Mesenchymal stem cell (in vitro differentiated cells and primary cell): ENCODE results near the gene ZNF264.
A peak's percentile ranks its signal among the peaks of the same experiment; 100 is the strongest.

ENCODE experiments used
- DNase-seq: peaks from one replicate; pipeline ENCODE4 v3.0.0-alpha.2; 2013
- H2AFZ ChIP-seq: one replicate; pipeline ENCODE4 v1.6.1; 2013; ENCODE audit warnings: low read depth, mild to moderate bottlenecking, control low read depth, inconsistent platforms, low read length, moderate library complexity
- H2AK5ac ChIP-seq: 2 replicates; pipeline ENCODE4 v1.6.1; 2013; ENCODE audit warnings: low read length, moderate library complexity, mild to moderate bottlenecking, inconsistent platforms; ENCODE audit not compliant: severe bottlenecking
- H2BK120ac ChIP-seq: one replicate; pipeline ENCODE4 v1.6.1; 2013; ENCODE audit warnings: low read depth, mild to moderate bottlenecking, inconsistent platforms, low read length, moderate library complexity
- H2BK12ac ChIP-seq, 2 experiments: one replicate each; pipeline ENCODE4 v1.6.1; 2013; ENCODE audit warnings: inconsistent platforms in 2 of 2, low read length in 2 of 2, mild to moderate bottlenecking in 2 of 2, moderate library complexity in 2 of 2, control low read depth in 1 of 2
- H2BK15ac ChIP-seq: one replicate; pipeline ENCODE4 v1.6.1; 2013; ENCODE audit warnings: mild to moderate bottlenecking, low read depth, inconsistent platforms; ENCODE audit not compliant: poor library complexity, severe bottlenecking
- H2BK5ac ChIP-seq: 2 replicates; pipeline ENCODE4 v1.6.1; 2013; ENCODE audit warnings: low read depth, mild to moderate bottlenecking, low read length, control low read depth, inconsistent platforms; ENCODE audit not compliant: poor library complexity, severe bottlenecking
- H3K14ac ChIP-seq, 2 experiments: one replicate each; pipeline ENCODE4 v1.6.1; 2013; ENCODE audit warnings: inconsistent platforms in 2 of 2, low read length in 2 of 2, control low read depth in 1 of 2, mild to moderate bottlenecking in 1 of 2, moderate library complexity in 1 of 2
- H3K18ac ChIP-seq, 2 experiments: one replicate each; pipeline ENCODE4 v1.6.1; 2013; ENCODE audit warnings: inconsistent platforms in 2 of 2, low read length in 2 of 2, control low read depth in 1 of 2, low read depth in 1 of 2, mild to moderate bottlenecking in 1 of 2
- H3K23ac ChIP-seq, 2 experiments: one replicate each; pipeline ENCODE4 v1.6.1; 2013; ENCODE audit warnings: inconsistent platforms in 2 of 2, low read length in 2 of 2, mild to moderate bottlenecking in 2 of 2, moderate library complexity in 2 of 2, control low read depth in 1 of 2
- H3K27ac ChIP-seq: 2 replicates; pipeline ENCODE4 v1.5.1; 2013; ENCODE audit warnings: mild to moderate bottlenecking, moderate library complexity, low read length, control low read depth, inconsistent platforms; ENCODE audit not compliant: poor library complexity, severe bottlenecking
- H3K27me3 ChIP-seq, 2 experiments: 2 replicates each; pipeline versions ENCODE4 v1.6.1 to v1.7.0; 2013; ENCODE audit warnings: low read length in 2 of 2, mild to moderate bottlenecking in 2 of 2, moderate library complexity in 2 of 2, control low read depth in 1 of 2, inconsistent platforms in 1 of 2; ENCODE audit not compliant: control insufficient read depth in 1 of 2, insufficient read depth in 1 of 2
- H3K36me3 ChIP-seq, 2 experiments: 2 replicates each; pipeline versions ENCODE4 v1.6.1 to v1.7.0; 2013; ENCODE audit warnings: low read length in 2 of 2, control low read depth in 1 of 2, inconsistent platforms in 1 of 2, low read depth in 1 of 2, mild to moderate bottlenecking in 1 of 2; ENCODE audit not compliant: insufficient read depth in 2 of 2, control insufficient read depth in 1 of 2
- H3K4ac ChIP-seq, 2 experiments: one replicate each; pipeline ENCODE4 v1.6.1; 2013; ENCODE audit warnings: inconsistent platforms in 2 of 2, low read length in 2 of 2, mild to moderate bottlenecking in 2 of 2, moderate library complexity in 2 of 2, control low read depth in 1 of 2, low read depth in 1 of 2
- H3K4me1 ChIP-seq: 2 replicates; pipeline ENCODE4 v1.6.1; 2013; ENCODE audit warnings: low read depth, low read length, control low read depth; ENCODE audit not compliant: control insufficient read depth, insufficient read depth
- H3K4me2 ChIP-seq: 2 replicates; pipeline ENCODE4 v1.6.1; 2013; ENCODE audit warnings: low read length, mild to moderate bottlenecking, inconsistent platforms; ENCODE audit not compliant: poor library complexity, severe bottlenecking
- H3K4me3 ChIP-seq, 2 experiments: 2 replicates each; pipeline versions ENCODE4 v1.5.1 to v1.7.0; 2013; ENCODE audit warnings: low read length in 2 of 2, mild to moderate bottlenecking in 2 of 2, control low read depth in 1 of 2, low read depth in 1 of 2; ENCODE audit not compliant: insufficient read depth in 1 of 2
- H3K79me1 ChIP-seq: replicated peaks from 2 replicates; pipeline ENCODE4 v1.6.1; 2013; ENCODE audit warnings: mild to moderate bottlenecking, control low read depth, low read length, inconsistent platforms; ENCODE audit not compliant: poor library complexity, severe bottlenecking
- H3K9ac ChIP-seq: 2 replicates; pipeline ENCODE4 v1.7.0; 2013; ENCODE audit warnings: mild to moderate bottlenecking, low read length, moderate library complexity
- H3K9me3 ChIP-seq: 2 replicates; pipeline ENCODE4 v1.7.0; 2013; ENCODE audit warnings: mild to moderate bottlenecking, low read length; ENCODE audit not compliant: control insufficient read depth
- H4K8ac ChIP-seq: one replicate; pipeline ENCODE4 v1.6.1; 2013; ENCODE audit warnings: inconsistent platforms, mild to moderate bottlenecking, low read length, moderate library complexity
- H4K91ac ChIP-seq: one replicate; pipeline ENCODE4 v1.6.1; 2013; ENCODE audit warnings: mild to moderate bottlenecking, low read length, inconsistent platforms
- WGBS: methylation state at CpG from one replicate; pipeline ENCODE4 v1.1.7; 2013; ENCODE audit warnings: mixed read lengths; 5-methylcytosine and 5-hydroxymethylcytosine counted together

The ZNF264 gene

DNA sequence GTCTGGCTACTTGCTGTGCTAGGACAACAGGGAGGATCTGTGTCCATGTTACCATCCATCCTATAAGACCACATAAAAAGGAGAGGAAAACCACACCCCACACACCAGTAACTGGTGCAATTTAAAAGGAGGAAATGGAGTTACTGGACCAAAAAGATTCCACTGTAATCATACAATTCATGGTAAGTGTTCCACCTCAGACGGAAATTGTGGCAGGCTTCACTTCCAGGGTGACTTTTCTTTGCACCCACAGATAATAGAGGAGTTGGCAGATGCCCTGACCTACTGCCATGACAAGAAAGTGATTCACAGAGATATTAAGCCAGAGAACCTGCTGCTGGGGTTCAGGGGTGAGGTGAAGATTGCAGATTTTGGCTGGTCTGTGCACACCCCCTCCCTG, 41.9 kb downstream of the ZNF264 start:
- Histone ChIP-seq H3K4me2 (no peak overlapping the region), H3K4ac (no peak overlapping the region)
- WGBS = 88% methylated on average over 1 of the region's 1 CpG

DNA sequence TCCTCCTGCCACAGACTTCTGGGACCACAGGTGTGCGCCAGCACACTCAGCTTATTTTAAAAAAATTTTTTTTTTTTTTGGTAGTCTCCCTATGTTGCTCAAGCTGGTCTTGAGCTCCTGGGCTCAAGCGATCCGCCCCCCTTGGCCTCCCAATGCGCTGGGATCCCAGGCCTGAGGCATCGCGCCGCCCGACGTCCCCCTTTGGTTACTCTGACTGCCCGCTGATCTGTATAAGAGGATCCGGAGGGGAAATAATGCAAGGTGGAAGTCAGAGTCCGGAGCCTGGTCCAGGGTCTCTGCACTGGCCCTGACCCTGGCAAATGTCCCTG, 48.6 kb downstream of the ZNF264 start:
- peaks cover 18% of the 10 kb centered on the region for H3K79me1 ChIP-seq
- H4K91ac ChIP-seq = peak overlapping the region; percentile 87
- peaks cover 14 to 17% of the 10 kb centered on the region in 2 experiments for H3K36me3 ChIP-seq
- peak overlapping the region; percentile 72 for H3K4me2 ChIP-seq
- no peak overlapping the region for H2BK5ac ChIP-seq
- H3K14ac ChIP-seq = no peak overlapping the region
- H3K27me3 ChIP-seq = no peaks in the 10 kb centered on the region
- peak overlapping the region; percentile 100 for H3K9ac ChIP-seq
- peak overlapping the region; percentile 79 for H3K27ac ChIP-seq
- 28% methylated on average over 12 of the region's 12 CpGs for WGBS
- H3K18ac ChIP-seq = peak overlapping the region; percentile 79 to 86
- H2BK15ac ChIP-seq = no peak overlapping the region
- H2AFZ ChIP-seq = peak overlapping the region; percentile 98
- no peak overlapping the region for H2BK12ac ChIP-seq
- H3K9me3 ChIP-seq = no peaks in the 10 kb centered on the region
- H2AK5ac ChIP-seq = no peak overlapping the region
- peak overlapping the region; percentile 89 to 100 for H3K4me3 ChIP-seq
- peaks cover 9% of the 10 kb centered on the region for H3K4me1 ChIP-seq
- H2BK120ac ChIP-seq = no peak overlapping the region
- no peak overlapping the region for H3K23ac ChIP-seq
- H3K4ac ChIP-seq = peak overlapping the region; percentile 80 to 87
- peak overlapping the region; percentile 99 for H4K8ac ChIP-seq
- no peak for DNase-seq

More for the DNA sequence above, 41.9 kb downstream of the ZNF264 start:
- DNase-seq = no peak
- no peak overlapping the region for H2AFZ ChIP-seq
- H2BK5ac ChIP-seq = no peak overlapping the region
- no peak overlapping the region for H3K18ac ChIP-seq
- no peak overlapping the region for H3K9ac ChIP-seq
- no peak overlapping the region for H3K27ac ChIP-seq
- H3K23ac ChIP-seq = no peak overlapping the region
- H2BK15ac ChIP-seq = no peak overlapping the region
- H2AK5ac ChIP-seq = no peak overlapping the region
- no peaks in the 10 kb centered on the region for H3K4me1 ChIP-seq
- no peak overlapping the region for H4K91ac ChIP-seq
- no peak overlapping the region for H2BK12ac ChIP-seq
- H2BK120ac ChIP-seq = no peak overlapping the region
- no peaks in the 10 kb centered on the region for H3K9me3 ChIP-seq
- H3K36me3 ChIP-seq = peaks cover 0 to 6% of the 10 kb centered on the region in 2 experiments
- no peak overlapping the region for H3K14ac ChIP-seq
- H3K4me3 ChIP-seq = no peak overlapping the region
- no peaks in the 10 kb centered on the region for H3K79me1 ChIP-seq
- H3K27me3 ChIP-seq = no peaks in the 10 kb centered on the region
- no peak overlapping the region for H4K8ac ChIP-seq

- H3K4me3 ChIP-seq = peak within 1 kb of the TSS; percentile 89 to 100
- H3K23ac ChIP-seq = no peak within 1 kb of the TSS
- peaks cover 9% of the 10 kb centered on the region for H3K4me1 ChIP-seq
- peak within 1 kb of the TSS; percentile 86 to 93 for H3K18ac ChIP-seq
- peak within 1 kb of the TSS; percentile 39 for H2BK15ac ChIP-seq
- peak within 1 kb of the TSS; percentile 80 to 93 for H3K4ac ChIP-seq
- DNase-seq = peak; percentile 91
- H3K4me2 ChIP-seq = peak within 1 kb of the TSS; percentile 72
- H4K91ac ChIP-seq = peak within 1 kb of the TSS; percentile 87
- no peak within 1 kb of the TSS for H2BK12ac ChIP-seq
- peak within 1 kb of the TSS; percentile 79 for H3K27ac ChIP-seq
- H2BK120ac ChIP-seq = peak within 1 kb of the TSS; percentile 21
- WGBS = under 1% methylated on average over 60 of the region's 61 CpGs
- H2AFZ ChIP-seq = peak within 1 kb of the TSS; percentile 98
- no peaks in the 10 kb centered on the region for H3K27me3 ChIP-seq
- H4K8ac ChIP-seq = peak within 1 kb of the TSS; percentile 99
- H3K9me3 ChIP-seq = no peaks in the 10 kb centered on the region
- H3K14ac ChIP-seq = peak within 1 kb of the TSS in 1 of 2 experiments; percentile 76
- peaks cover 18 to 21% of the 10 kb centered on the region in 2 experiments for H3K36me3 ChIP-seq
- H3K9ac ChIP-seq = peak within 1 kb of the TSS; percentile 100
- H2AK5ac ChIP-seq = no peak within 1 kb of the TSS
- H2BK5ac ChIP-seq = peak within 1 kb of the TSS; percentile 20
- H3K79me1 ChIP-seq = peaks cover 21% of the 10 kb centered on the region
Observed at GRCh38 chr19:57240311-57241090, 49.2 kb downstream of the ZNF264 start, which contains the start of gene ZNF805. Gene ZNF805, plus strand, starts transcription at chr19:57240632. Its CDS starts 260 bp downstream, at chr19:57240892.

- Histone ChIP-seq H3K36me3 (peaks cover 22 to 27% of the 10 kb centered on the region in 2 experiments), H4K91ac (no peak overlapping the region), H2BK15ac (no peak overlapping the region), H3K27ac (no peak overlapping the region), H3K14ac (no peak overlapping the region), H3K27me3 (no peaks in the 10 kb centered on the region), H2AK5ac (no peak overlapping the region), H3K4me1 (peaks cover 9% of the 10 kb centered on the region), H3K4ac (peak overlapping the region; percentile 49 to 62), H3K18ac (no peak overlapping the region), H3K23ac (no peak overlapping the region), H2BK120ac (no peak overlapping the region), H2AFZ (no peak overlapping the region), H3K79me1 (peaks cover 26% of the 10 kb centered on the region), H2BK5ac (no peak overlapping the region), H3K4me2 (peak overlapping the region; percentile 64), H4K8ac (no peak overlapping the region), H2BK12ac (no peak overlapping the region), H3K9ac (peak overlapping the region; percentile 100), H3K9me3 (no peaks in the 10 kb centered on the region), H3K4me3 (peak overlapping the region; percentile 89 to 100)
- DNase-seq = peak; percentile 46
- WGBS = 44% methylated on average over 7 of the region's 7 CpGs
Observed at GRCh38 chr19:57241176-57241575, 49.9 kb downstream of the ZNF264 start.
